ENCODE measurements around the gene PCIF1. TPM values are rescaled to one million over a fixed set of nuclear protein-coding genes. Genes with fewer than 3 reads are reported as not detected.
"Not testable (repeated sequence)": the region's sequence is repeated elsewhere in the genome, so short reads cannot be mapped to it uniquely, and the experiment has no call there.

The PCIF1 gene
- polyA plus RNA-seq, 1 donor: 22.3 TPM

DNA sequence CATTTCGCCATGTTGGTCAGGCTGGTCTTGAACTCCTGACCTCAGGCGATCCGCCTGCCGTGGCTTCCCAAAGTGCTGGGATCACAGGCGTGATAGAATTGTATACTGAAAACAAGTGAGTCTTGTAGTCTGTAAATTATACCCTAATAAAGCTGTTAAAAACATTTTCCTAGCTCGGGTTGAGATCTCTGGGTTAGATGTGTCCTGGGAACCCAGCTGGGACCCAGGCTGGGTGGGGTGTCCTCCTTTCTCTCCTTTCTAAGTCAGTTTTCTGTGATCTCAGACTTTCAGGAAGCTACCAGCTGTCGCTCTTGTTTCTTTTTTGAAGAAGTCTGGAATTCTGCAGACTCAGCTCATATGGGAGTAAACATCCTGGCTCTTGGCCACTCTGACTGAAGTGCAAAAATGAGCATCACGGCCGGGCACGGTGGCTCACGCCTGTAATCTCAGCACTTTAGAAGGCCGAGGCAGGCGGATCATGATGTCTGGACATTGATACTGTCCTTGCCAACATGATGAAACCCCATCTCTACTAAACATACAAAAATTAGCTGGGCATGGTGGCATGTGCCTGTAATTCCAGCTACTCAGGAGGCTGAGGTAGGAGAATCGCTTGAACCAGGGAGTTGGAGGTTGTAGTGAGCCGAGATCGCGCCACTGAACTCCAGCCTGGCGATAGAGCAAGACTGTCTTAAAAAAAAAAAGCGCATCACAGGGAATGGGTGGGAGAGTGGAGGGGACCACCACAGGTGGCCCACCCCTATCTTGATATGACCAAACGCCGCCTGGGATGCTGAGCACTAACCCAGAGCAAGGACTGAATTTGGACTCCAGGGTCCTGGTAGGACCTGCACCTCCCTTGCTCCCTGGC, 9.9 kb upstream of the PCIF1 start:
- DNase-seq (ENCODE audit: low read depth): no peak

DNA sequence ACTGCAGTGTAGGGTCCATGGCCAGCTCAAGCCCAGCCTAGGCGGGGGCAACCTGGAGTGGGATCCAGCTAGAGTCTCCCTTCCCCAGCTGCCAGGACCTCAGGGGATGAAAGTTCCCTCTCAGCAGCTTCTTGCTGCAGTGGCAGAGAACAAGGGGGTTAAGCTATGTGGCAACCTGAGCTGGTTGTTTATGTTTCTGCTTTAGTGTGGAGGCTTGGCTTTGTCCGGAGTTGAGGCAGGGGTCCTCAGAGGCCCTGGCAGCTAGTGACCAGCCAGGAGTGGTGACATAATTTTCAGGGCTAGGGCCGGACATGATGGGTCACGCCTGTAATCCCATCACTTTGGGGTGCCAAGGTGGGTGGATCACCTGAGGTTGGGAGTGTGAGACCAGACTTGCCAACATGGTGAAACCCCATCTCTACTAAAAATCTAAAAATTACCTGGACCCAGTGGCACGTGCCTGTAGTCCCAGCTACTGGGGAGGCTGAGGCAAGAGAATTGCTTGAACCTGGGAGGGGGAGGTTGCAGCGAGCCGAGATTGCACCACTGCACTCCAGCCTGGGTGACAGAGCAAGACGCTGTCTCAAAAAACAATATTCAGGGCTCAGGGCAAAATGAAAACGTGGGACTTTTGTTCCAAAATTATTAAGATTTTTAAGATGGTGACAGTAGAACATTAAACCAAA, 8.5 kb upstream of the PCIF1 start:
- DNase-seq (ENCODE audit: low read depth): no peak

DNA sequence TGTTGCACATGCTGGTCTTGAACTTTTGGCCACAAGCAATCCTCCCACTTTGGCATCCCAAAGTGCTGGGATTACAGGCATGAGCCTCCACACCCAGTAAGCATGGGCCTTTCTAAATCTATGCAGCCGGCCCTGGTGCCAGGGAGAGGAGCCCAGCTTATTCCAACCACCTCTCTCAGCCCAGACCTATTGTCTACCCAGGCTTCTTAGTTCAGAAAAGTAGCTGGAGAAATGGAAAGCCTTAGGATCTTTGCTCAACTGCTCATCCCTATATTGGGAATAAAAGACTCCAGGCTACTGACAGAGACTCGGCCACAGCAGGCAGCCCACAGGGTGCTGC, 7.8 kb upstream of the PCIF1 start:
- DNase-seq (ENCODE audit: low read depth): no peak

DNA sequence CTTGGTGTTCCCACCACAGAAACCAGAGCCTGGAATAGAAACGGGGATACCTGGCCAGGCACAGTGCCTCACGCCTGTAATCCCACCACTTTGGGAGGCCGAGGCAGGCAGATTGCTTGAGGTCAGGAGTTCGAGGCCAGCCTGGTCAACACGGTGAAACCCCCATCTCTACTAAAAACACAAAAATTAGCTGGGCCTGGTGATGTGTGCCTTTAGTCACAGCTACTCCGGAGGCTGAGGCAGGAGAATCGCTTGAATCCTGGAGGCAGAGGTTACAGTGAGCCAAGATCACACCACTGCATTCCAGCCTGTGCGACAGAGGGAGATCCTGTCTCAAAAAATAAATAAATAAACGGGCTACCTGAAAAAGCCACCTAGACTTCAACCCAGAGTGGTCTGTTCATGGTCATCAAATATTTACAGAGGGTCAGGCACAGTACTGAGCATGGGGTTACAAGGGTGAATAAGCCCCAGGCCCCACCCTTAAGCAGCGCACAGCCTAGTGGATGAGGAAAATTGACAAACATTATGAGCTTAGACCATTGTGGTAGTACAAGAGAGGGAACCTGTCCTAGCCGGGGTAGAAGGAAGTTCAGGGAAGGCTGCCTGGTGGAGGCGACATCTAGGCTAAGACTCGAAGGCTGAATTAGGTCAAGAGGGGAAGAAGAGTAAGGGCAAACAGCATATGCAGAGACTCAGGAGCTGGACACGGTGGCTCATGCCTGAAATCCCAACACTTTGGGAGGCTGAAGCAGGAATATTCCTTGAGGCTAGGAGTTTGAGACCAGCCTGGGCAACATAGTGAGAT, 7.2 kb upstream of the PCIF1 start:
- DNase-seq (ENCODE audit: low read depth): no peak

DNA sequence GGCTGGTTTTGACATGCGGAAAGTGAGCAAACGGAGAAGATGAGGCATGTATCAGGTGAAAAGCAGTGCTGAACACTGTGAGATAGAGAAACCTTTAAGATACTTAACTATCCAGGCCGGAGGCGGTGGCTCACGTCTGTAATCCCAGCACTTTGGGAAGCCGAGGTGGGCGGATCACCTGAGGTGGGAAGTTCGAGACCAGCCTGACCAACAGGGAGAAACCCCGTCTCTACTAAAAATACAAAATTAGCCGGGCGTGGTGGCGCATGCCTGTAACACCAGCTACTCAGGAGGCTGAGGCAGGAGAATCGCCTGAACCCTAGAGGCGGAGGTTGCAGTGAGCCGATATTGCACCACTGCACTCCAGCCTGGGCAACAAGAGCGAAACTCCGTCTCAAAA, 2.8 kb upstream of the PCIF1 start:
- not testable (repeated sequence) for DNase-seq (ENCODE audit: low read depth)

DNA sequence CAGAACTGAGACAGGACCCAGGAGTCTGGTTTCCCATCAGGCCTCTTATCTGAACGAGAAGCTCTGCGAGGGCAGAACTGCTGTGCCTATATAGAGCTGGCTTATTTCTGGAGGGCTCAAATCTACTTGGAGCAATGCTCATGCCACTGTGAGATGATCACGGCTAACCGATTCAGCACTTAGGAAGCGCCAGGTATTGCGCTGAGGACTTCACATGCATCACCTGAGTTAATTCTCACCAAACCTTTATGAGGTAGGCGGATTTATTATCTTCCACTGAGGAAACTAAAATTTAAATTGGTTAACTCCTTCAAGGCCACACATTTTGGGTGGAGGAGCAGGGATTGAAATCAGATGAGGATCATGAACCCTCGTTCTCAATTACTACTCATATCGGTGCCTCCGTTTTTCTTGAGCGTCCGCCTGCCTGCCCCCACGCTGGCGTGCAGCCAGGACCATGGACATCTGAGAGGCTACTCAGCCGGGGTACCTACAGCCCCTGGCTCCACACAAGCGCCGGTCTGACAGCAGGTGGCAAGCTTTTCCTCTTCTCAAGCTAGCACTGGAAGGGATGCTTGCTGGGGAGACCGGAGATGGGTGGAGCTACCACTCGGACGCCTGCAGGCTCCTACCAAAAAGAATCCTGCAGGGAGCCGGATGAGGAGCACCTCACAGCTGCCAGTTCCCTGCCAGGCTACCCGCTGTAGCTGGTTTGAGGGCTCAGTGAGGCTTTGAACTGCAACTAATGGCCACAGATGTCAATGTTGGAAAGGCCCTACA, 1.0 kb upstream of the PCIF1 start:
- DNase-seq (ENCODE audit: low read depth): no peak

DNA sequence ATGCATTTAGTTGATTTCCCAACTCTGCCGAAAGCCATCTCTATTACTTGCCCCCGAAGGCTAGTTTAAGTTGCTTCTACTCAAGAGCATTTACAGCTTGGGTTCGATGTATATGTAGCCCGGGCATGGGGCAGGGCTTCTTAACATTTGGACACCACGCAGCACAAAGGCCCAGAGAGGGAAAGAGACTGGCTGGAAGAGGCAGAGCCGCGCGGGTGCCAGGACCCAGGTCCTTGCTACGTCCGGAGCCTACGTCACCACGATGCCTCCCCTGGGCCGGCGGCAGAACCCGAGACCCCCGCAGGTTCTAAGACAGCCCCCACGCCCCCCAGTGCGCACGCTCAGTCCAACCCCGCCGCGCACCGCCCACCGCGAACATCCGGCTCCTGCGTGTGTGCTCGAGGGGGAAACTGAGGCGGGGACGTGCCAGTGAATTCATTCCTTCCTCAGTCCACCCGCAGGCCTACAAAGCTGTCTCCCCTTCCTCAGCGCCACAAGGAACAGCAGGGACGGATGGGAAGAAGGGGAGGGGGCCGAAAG, 367 bp upstream of the PCIF1 start:
- no peak for DNase-seq (ENCODE audit: low read depth)

DNA sequence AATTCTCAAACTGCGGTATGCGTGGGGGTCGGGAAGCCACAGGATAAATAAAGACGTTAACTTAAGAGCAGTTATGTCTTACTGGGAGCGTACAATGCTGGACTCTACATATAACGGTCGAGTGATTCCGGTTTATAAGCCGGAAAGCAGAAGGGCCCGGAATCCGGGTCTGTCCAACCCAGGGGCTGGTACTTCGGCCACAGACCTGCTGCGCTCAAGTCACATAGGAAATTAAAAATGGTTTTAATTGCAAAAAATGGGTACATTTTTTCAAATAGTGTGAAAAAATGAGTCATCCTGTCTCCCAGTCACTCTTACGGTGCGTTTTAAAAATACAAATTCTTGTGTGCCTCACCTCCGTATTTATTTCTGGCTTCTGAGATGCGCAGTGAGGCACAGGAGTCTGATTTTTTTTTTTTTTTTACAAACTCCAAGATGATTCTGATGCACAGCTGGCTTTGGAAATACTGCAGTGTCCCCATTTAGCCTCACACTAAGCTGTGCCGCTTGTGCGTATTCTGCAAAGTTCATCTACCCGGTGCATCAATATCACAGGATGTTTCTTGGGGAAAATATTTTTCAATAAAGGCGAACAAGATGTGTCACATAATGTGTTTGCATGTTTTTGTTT, 1.0 kb downstream of the PCIF1 start:
- DNase-seq (ENCODE audit: low read depth): no peak

DNA sequence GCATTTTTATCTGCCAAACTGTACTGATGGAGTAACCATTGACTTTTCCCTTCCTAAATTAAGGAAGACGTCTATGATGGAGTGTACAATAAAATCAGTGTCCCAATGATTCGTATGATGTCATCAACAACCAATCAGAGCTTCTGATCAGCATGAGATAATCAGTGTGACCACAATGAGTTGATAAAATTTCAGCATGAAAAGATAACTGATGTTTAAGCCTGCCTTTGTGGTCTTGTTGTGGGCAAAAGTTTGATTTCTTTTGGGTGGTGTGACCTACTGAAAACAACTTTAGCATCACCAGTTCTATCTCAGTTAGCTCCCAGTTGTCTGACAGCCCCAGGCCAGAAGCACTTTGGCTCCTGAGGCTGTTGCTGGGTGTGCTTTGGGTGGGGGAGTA, 3.3 kb downstream of the PCIF1 start:
- no peak for DNase-seq (ENCODE audit: low read depth)

DNA sequence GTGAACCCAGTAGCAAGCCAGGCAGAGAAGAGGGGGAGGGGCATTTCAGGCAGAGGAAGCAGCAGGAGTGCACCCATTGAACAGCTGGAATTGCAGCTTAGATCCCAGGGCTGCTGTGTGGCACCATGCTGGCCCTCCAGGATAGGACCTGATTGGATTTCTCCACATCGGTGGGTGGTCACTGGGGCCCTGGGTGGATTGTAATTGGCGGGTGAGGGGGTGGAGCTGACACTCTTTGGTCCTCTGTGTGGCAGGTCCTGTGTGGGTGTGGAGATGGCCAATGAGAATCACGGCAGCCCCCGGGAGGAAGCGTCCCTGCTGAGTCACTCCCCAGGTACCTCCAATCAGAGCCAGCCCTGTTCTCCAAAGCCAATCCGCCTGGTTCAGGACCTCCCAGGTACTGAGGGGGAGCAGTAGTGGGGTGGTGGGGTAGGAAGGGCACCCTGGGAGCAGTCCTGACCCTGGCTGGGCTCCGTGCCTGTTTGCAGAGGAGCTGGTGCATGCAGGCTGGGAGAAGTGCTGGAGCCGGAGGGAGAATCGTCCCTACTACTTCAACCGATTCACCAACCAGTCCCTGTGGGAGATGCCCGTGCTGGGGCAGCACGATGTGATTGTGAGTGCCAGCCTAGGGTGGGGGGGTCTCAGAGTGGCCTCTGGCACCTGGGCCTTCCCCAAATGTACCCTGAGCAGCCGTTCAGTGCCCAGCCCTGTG, 4.4 kb downstream of the PCIF1 start:
- no peak for DNase-seq (ENCODE audit: low read depth)

DNA sequence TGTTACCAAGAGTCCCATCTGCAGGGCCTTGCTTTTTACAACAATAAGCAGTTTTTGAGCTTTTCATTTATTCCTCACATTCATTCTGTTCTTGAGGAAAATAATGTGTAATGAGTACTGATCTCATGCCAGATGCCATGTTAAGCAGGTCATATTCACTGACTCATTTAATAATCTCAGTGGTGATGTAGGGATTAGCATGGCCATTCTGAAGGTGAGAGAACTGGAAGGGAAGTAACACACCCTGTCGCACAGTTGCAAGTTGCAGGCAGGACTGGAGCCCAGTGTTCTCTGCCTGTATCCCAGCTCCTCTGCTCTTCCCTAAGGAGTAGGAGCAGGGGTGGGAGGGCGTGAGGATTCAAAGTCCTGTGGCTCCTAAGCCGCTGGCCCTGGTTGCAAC, 5.6 kb downstream of the PCIF1 start:
- DNase-seq (ENCODE audit: low read depth): no peak

DNA sequence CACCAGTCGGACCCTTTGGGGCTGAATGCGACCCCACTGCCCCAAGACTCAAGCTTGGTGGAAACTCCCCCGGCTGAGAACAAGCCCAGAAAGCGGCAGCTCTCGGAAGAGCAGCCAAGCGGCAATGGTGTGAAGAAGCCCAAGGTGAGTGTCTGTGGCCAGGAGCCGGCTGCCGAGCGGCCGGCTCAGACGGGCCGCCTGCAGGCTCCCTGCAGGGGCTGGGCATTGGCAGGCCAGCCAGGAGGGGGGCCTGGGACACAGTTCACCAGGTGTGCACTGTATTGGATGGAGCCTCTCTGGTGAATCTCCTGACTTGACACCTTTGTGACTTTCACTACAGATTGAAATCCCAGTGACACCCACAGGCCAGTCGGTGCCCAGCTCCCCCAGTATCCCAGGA, 6.0 kb downstream of the PCIF1 start:
- no peak for DNase-seq (ENCODE audit: low read depth)

DNA sequence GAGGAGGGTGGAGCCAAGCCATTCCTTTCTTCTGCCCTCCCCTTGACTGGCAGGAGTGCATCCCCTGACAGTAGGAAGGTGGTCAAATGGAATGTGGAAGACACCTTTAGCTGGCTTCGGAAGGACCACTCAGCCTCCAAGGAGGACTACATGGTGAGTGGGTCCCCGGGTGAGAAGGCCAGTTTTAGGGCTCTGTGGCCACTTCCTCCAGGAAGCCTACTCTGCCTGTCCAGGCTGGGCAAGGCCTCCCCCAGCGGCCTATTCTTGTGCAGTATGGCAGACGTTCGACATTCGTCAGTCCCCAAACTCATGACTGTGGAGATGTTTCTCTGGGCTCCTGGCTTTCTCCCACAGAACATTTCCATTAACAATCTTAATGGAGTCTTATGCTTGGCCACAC, 9.1 kb downstream of the PCIF1 start:
- DNase-seq (ENCODE audit: low read depth): no peak

DNA sequence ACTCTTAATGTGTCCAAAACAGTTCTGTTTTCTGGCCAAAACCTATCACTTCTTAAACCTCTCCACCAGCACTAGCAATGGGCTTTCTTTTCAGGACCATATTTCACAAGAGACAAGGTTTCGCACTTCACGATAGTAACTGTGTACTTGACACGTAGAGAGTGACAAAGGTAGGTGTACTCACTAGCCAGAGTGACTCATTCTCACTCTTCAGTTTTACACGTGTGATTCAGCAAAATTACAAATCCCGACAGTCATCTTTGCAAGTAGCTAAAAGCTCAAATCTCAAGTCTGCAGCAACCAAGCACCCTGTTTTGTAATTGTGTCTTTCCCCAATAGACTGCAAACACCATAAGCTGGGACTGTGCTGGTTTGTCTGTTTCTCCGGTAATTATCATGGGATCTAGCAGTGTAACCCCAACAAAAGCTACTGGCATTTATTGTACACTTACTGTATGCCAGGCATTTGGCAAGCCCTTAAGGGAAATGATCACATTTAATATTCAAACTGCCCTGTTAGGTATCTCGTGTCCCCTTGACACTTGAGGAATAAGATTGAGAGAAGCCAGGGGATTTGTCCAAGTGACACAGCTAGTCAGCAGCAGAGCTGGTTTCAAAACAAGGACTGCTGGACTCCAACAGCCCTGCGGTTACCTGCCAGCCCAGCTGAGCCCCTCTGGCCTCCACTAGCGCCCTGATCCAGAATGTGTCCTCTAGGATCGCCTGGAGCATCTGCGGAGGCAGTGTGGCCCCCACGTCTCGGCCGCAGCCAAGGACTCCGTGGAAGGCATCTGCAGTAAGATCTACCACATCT, 9.9 kb downstream of the PCIF1 start:
- DNase-seq (ENCODE audit: low read depth): no peak

DNA sequence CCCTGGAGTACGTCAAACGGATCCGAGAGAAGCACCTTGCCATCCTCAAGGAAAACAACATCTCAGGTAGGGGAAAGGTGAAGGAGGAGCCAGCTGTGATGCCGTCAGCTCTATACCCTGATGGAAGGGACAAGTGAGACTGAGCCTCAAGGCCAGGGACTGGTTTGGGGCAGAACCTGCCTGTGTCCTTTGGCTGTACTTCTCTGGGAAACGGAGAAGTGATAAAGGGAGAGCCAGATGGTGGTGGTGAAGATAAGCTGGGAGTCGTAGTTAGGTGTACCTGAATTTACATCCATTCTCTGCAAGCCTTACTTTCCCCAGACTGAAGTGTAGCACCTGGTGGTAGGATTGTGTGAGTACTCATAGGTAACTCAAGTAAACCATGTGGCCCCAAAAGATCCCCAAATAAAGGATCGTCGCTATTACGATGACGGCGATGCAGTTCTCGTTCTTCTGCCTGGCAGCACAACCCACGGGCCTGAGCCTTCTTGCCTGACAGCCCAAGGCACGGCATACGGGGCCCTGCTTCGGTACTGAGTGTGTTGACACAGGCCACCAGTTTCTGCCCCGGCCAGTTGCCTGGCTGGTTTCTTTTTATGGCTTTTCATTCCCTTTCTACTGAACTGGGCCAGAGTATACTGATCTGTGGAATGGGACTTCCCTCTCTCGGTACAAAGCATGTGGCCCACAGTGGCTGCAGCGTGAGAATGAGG, 10.6 kb downstream of the PCIF1 start:
- no peak for DNase-seq (ENCODE audit: low read depth)

DNA sequence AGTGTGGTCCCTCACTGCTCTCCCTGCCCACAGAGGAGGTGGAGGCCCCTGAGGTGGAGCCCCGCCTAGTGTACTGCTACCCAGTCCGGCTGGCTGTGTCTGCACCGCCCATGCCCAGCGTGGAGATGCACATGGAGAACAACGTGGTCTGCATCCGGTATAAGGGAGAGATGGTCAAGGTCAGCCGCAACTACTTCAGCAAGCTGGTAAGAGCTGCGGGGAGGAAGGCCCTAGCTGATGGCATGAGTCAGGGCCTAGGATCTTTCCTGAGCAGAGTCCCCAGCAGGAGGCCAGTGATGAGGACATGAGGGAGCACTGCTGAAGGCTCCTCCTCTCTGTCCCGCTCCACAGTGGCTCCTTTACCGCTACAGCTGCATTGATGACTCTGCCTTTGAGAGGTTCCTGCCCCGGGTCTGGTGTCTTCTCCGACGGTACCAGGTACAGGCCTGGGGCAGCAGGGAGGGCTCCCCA, 11.2 kb downstream of the PCIF1 start:
- no peak for DNase-seq (ENCODE audit: low read depth)

DNA sequence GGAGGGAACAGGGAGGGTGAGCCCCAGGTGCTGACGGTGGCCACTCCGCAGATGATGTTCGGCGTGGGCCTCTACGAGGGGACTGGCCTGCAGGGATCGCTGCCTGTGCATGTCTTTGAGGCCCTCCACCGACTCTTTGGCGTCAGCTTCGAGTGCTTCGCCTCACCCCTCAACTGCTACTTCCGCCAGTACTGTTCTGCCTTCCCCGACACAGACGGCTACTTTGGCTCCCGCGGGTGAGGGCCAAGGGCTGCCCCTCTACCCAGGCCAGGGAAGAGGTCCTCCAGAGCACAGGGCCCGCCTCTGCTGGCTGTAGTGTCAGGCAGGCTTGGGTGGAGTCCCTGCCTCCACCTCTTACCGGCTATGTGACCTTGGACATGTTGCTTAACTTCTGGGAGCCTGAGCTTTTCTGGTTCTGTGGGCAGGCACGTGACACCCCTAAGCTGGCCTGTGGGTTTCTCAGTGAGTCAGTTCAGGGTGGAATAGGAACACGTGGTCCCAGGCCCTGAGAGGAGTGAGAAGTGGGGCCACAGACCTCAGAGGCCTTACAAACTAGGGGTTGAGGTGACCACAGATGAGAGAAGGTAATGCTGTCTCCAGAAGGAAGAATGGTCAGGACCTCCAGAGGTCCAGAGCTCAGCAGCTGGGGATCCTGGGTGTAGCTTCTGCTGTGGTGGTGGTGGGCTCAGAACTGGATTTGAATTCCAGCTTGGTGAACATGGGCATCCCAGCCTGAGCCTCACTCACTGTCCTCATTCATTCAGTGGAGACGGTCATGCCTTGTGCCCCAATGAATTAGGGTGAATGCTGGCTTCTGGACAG, 11.9 kb downstream of the PCIF1 start:
- no peak for DNase-seq (ENCODE audit: low read depth)

Measured in forelimb muscle (tissue), 1 donor.